GM12864 (cell line): ENCODE measurements around the gene DDIT3.
"Not testable (repeated sequence)": the region's sequence is repeated elsewhere in the genome, so short reads cannot be mapped to it uniquely, and the experiment has no call there.

Experiments
- DNase-seq: peaks from one replicate; pipeline ENCODE4 v3.0.0-alpha.2; 2011; ENCODE audit warnings: low read depth
- H3K4me3 ChIP-seq: 2 replicates; pipeline ENCODE4 v1.5.1; 2011; ENCODE audit warnings: mild to moderate bottlenecking, low read depth, low read length, control low read depth
- CTCF ChIP-seq: IDR thresholded peaks from 2 replicates; pipeline ENCODE4 v1.5.1; 2011; ENCODE audit warnings: low read depth, mild to moderate bottlenecking, moderate library complexity, low read length, control low read depth, inconsistent platforms; ENCODE audit errors: missing control alignments

DDIT3 gene

GRCh38 chr12:57516617-57517153, 3.6 kb downstream of the DDIT3 start:
- TF ChIP-seq CTCF, result no peak
- no peak for DNase-seq
- no peak overlapping the region for H3K4me3 ChIP-seq

GRCh38 chr12:57515934-57516541, 4.3 kb downstream of the DDIT3 start:
- H3K4me3 ChIP-seq, result no peak overlapping the region
- no peak for TF ChIP-seq CTCF
- no peak for DNase-seq

- no peak for DNase-seq
- no peak for TF ChIP-seq CTCF
- no peak overlapping the region for H3K4me3 ChIP-seq
Measured at GRCh38 chr12:57515408-57515933, 4.8 kb downstream of the DDIT3 start.

GRCh38 chr12:57514720-57515407, 5.5 kb downstream of the DDIT3 start:
- no peak overlapping the region for H3K4me3 ChIP-seq
- no peak for TF ChIP-seq CTCF
- DNase-seq, result no peak

- not testable (repeated sequence) for DNase-seq, H3K4me3 ChIP-seq
Measured at GRCh38 chr12:57514246-57514645, 6.1 kb downstream of the DDIT3 start.

- not testable (repeated sequence) for H3K4me3 ChIP-seq, DNase-seq
Measured at GRCh38 chr12:57513677-57514076, 6.6 kb downstream of the DDIT3 start.

GRCh38 chr12:57513266-57513665, 7.0 kb downstream of the DDIT3 start:
- no peak for DNase-seq
- no peak for TF ChIP-seq CTCF
- H3K4me3 ChIP-seq, result no peak overlapping the region

GRCh38 chr12:57512665-57513064, 7.6 kb downstream of the DDIT3 start:
- DNase-seq, result no peak
- H3K4me3 ChIP-seq, result no peak overlapping the region
- TF ChIP-seq CTCF, result no peak
